MCF 10A (cell line): ENCODE measurements around the gene FOS. TPM values are rescaled to one million over a fixed set of nuclear protein-coding genes. Genes with fewer than 3 reads are reported as not detected.

Experiments used
- BruUV-seq: library from RNA; stranded (reverse); fragments of 400-500 nt; replicated peaks from 2 replicates; lab custom pipeline; 2021; lab: Mats Ljungman, UMichigan
- CTCF ChIA-PET: fragments of 300-600 bp; sonication (Branson Sonifier 250); formaldehyde crosslinking; extraction: SDS; loops from one replicate; lab custom pipeline; 2021; ENCODE audit warnings: antibody characterized with exemption, inconsistent platforms; lab: Yijun Ruan, JAX
- POLR2A ChIA-PET: fragments of 300-600, 350-650 bp; sonication (Branson Sonifier 250); formaldehyde crosslinking; extraction: SDS; loops from one replicate; lab custom pipeline; 2020; ENCODE audit warnings: antibody characterized with exemption, inconsistent platforms; lab: Yijun Ruan, JAX
- DNase-seq: peaks from one replicate; pipeline ENCODE4 v3.0.0-alpha.2; 2018; ENCODE audit not compliant: unreplicated experiment
- H3K27ac Mint-ChIP-seq: one replicate; pipeline ENCODE4 v1.8.0; 2022; ENCODE audit warnings: mild to moderate bottlenecking, low read depth, mixed read lengths; ENCODE audit not compliant: unreplicated experiment
- H3K27me3 Mint-ChIP-seq: one replicate; pipeline ENCODE4 v1.8.0; 2022; ENCODE audit warnings: mixed read lengths; ENCODE audit not compliant: insufficient read depth, unreplicated experiment
- H3K36me3 Mint-ChIP-seq: one replicate; pipeline ENCODE4 v1.8.0; 2022; ENCODE audit warnings: mild to moderate bottlenecking, moderate library complexity, mixed read lengths; ENCODE audit not compliant: insufficient read depth, unreplicated experiment
- H3K4me1 Mint-ChIP-seq: one replicate; pipeline ENCODE4 v1.8.0; 2022; ENCODE audit warnings: mixed read lengths; ENCODE audit not compliant: insufficient read depth, unreplicated experiment
- H3K4me3 Mint-ChIP-seq: one replicate; pipeline ENCODE4 v1.8.0; 2022; ENCODE audit warnings: mild to moderate bottlenecking, moderate library complexity, mixed read lengths; ENCODE audit not compliant: unreplicated experiment
- H3K9me3 Mint-ChIP-seq: one replicate; pipeline ENCODE4 v1.8.0; 2022; ENCODE audit warnings: mixed read lengths; ENCODE audit not compliant: unreplicated experiment
- CTCF ChIP-seq: fragments of 200-600 bp; IDR thresholded peaks from one replicate; pipeline ENCODE4 v1.8.0; 2022; ENCODE audit warnings: antibody characterized with exemption, mild to moderate bottlenecking; ENCODE audit not compliant: unreplicated experiment
- intact Hi-C: fragments of 100-400 bp; cut with micrococcal nuclease; formaldehyde crosslinking; loops from 2 replicates; pipeline ENCODE4 v1.14.1; 2022
- total RNA-seq: library from RNA; stranded (reverse); gene quantifications from 2 replicates; pipeline ENCODE4 v1.2.3, GENCODE V29; 2022

FOS gene
- total RNA-seq, 1 experiment from 2014 or later: 139 TPM

GRCh38 chr14:75254381-75254822 is 24.2 kb upstream of the FOS start:
- peak; percentile 98 for DNase-seq
- H3K27me3 Mint-ChIP-seq: no peaks in the 10 kb centered on the region
- BruUV-seq: no TSS peak
- TF ChIP-seq CTCF: no peak
- H3K4me3 Mint-ChIP-seq: peak overlapping the region; percentile 66
- H3K9me3 Mint-ChIP-seq: no peaks in the 10 kb centered on the region
- intact Hi-C loops: loop anchor here (2.0 to 10.0 kb wide), 2 partner anchors 24 to 680 kb away; no protein-coding TSS in a partner anchor
- peaks cover 50% of the 10 kb centered on the region for H3K4me1 Mint-ChIP-seq
- H3K27ac Mint-ChIP-seq: peak overlapping the region; percentile 97
- ChIA-PET CTCF (interaction anchor here (0.7 to 1.8 kb wide), 2 partner anchors 11 to 30 kb away, joined by 3 to 8 read pairs; no protein-coding TSS in a partner anchor), POLR2A (interaction anchor here (0.6 to 12.4 kb wide), 23 partner anchors 12 to 128 kb away, joined by 3 to 402 read pairs (median 6); partner anchors contain the start of genes FOS, NEK9 and TMED10)
- peaks cover 7% of the 10 kb centered on the region for H3K36me3 Mint-ChIP-seq

GRCh38 chr14:75254901-75255584 is 23.6 kb upstream of the FOS start:
- Mint-ChIP-seq H3K27ac (peak overlapping the region; percentile 97), H3K9me3 (no peaks in the 10 kb centered on the region), H3K4me1 (peaks cover 48% of the 10 kb centered on the region), H3K4me3 (peak overlapping the region; percentile 66), H3K36me3 (peaks cover 7% of the 10 kb centered on the region), H3K27me3 (no peaks in the 10 kb centered on the region)
- DNase-seq: peak; percentile 89
- intact Hi-C loops: loop anchor here (2.0 to 10.0 kb wide), 2 partner anchors 24 to 680 kb away; no protein-coding TSS in a partner anchor
- ChIA-PET CTCF (interaction anchor here (0.7 to 2.2 kb wide), 4 partner anchors 12 to 50 kb away, joined by 3 to 8 read pairs (median 8); no protein-coding TSS in a partner anchor), POLR2A (interaction anchor here (0.6 to 12.4 kb wide), 28 partner anchors 11 to 128 kb away, joined by 3 to 402 read pairs (median 4); partner anchors contain the start of genes FOS, NEK9 and TMED10)
- TF ChIP-seq CTCF: no peak
- BruUV-seq: TSS peak; percentile 8

GRCh38 chr14:75258079-75258802 is 20.4 kb upstream of the FOS start:
- no peak for TF ChIP-seq CTCF
- no peaks in the 10 kb centered on the region for H3K9me3 Mint-ChIP-seq
- H3K36me3 Mint-ChIP-seq: peaks cover 7% of the 10 kb centered on the region

More at GRCh38 chr14:75258079-75258802, 20.4 kb upstream of the FOS start:
- ChIA-PET POLR2A (interaction anchor here (0.6 to 12.4 kb wide), 32 partner anchors 9 to 691 kb away, joined by 3 to 402 read pairs (median 7); partner anchors contain the start of genes FOS, NEK9 and TMED10), CTCF (interaction anchor here (0.8 to 2.3 kb wide), 7 partner anchors 10 to 391 kb away, joined by 3 to 6 read pairs (median 3); no protein-coding TSS in a partner anchor)
- intact Hi-C loops: loop anchor here (2.0 to 10.0 kb wide), 2 partner anchors 37 to 683 kb away; no protein-coding TSS in a partner anchor
- BruUV-seq: TSS peak; percentile 82
- H3K27ac Mint-ChIP-seq: peak overlapping the region; percentile 100
- H3K4me3 Mint-ChIP-seq: peak overlapping the region; percentile 67
- peaks cover 41% of the 10 kb centered on the region for H3K4me1 Mint-ChIP-seq
- no peaks in the 10 kb centered on the region for H3K27me3 Mint-ChIP-seq
- peak; percentile 85 for DNase-seq
